Urothelium cell line (cell line): ENCODE results near the gene PIK3IP1.

Experiments
- DNase-seq: peaks from one replicate; pipeline ENCODE4 v3.0.0; 2011; ENCODE audit warnings: low spot score, mixed read lengths
- FAIRE-seq: peaks from 2 replicates; lab custom pipeline; 2011; peaks lifted over from hg19 to GRCh38; lab: Jason Lieb, UNC

PIK3IP1 gene

GRCh38 chr22:31313366-31314147 is 21.3 kb upstream of the PIK3IP1 start:
- DNase-seq: peak; percentile 78
- FAIRE-seq: no peak

- FAIRE-seq: no peak
These were observed 15.9 kb upstream of the PIK3IP1 start for GRCh38 chr22:31308181-31308580.

GRCh38 chr22:31305194-31305593 is 12.9 kb upstream of the PIK3IP1 start:
- DNase-seq (no peak), FAIRE-seq (no peak)

More at GRCh38 chr22:31308181-31308580, 15.9 kb upstream of the PIK3IP1 start:
- no peak for DNase-seq

- no peak for DNase-seq
- no peak for FAIRE-seq
These were observed 10.2 kb upstream of the PIK3IP1 start for GRCh38 chr22:31302537-31302936.

- no peak for FAIRE-seq
These were observed 9.7 kb upstream of the PIK3IP1 start for GRCh38 chr22:31302006-31302405.

GRCh38 chr22:31300896-31301295 is 8.6 kb upstream of the PIK3IP1 start:
- FAIRE-seq (no peak), DNase-seq (no peak)

More at GRCh38 chr22:31302006-31302405, 9.7 kb upstream of the PIK3IP1 start:
- no peak for DNase-seq

- no peak for FAIRE-seq
- no peak for DNase-seq
These were observed 3.8 kb upstream of the PIK3IP1 start for GRCh38 chr22:31295831-31296657.

- no peak for DNase-seq
- FAIRE-seq: no peak
These were observed 3.1 kb upstream of the PIK3IP1 start for GRCh38 chr22:31295360-31295759.

- peak; percentile 31 for DNase-seq
- FAIRE-seq: no peak
These were observed 630 bp downstream of the PIK3IP1 start for GRCh38 chr22:31291481-31292235.

- FAIRE-seq (peak; percentile 77), DNase-seq (peak; percentile 98)
These were observed 1.5 kb downstream of the PIK3IP1 start for GRCh38 chr22:31290494-31291471.

- DNase-seq: no peak
These were observed 2.9 kb downstream of the PIK3IP1 start for GRCh38 chr22:31289344-31289743.

GRCh38 chr22:31288496-31289240 is 3.6 kb downstream of the PIK3IP1 start:
- FAIRE-seq (no peak), DNase-seq (no peak)

More at GRCh38 chr22:31289344-31289743, 2.9 kb downstream of the PIK3IP1 start:
- no peak for FAIRE-seq

GRCh38 chr22:31287818-31288495 is 4.3 kb downstream of the PIK3IP1 start:
- DNase-seq (no peak), FAIRE-seq (no peak)

- FAIRE-seq: no peak
- DNase-seq: no peak
These were observed 5.7 kb downstream of the PIK3IP1 start for GRCh38 chr22:31286360-31287255.

- no peak for FAIRE-seq
- DNase-seq: no peak
These were observed 7.8 kb downstream of the PIK3IP1 start for GRCh38 chr22:31284281-31285155.

GRCh38 chr22:31282748-31283468 is 9.4 kb downstream of the PIK3IP1 start:
- FAIRE-seq (peak; percentile 74), DNase-seq (no peak)
